Fibroblast of skin of scalp (primary cell): ENCODE data around the gene RC3H2. TPM values are rescaled to one million over a fixed set of nuclear protein-coding genes. Genes with fewer than 3 reads are reported as not detected.

Source experiments
- DNase-seq: peaks from one replicate; pipeline ENCODE4 v3.0.0-alpha.2; 2013
- polyA plus RNA-seq, 2 experiments: library from polyadenylated mRNA; unstranded; fragments of 120-200 nt; gene quantifications; one replicate each; pipeline ENCODE4 v1.2.1, GENCODE V29; 2013; ENCODE audit not compliant: insufficient read length in 2 of 2

RC3H2 gene, protein sequence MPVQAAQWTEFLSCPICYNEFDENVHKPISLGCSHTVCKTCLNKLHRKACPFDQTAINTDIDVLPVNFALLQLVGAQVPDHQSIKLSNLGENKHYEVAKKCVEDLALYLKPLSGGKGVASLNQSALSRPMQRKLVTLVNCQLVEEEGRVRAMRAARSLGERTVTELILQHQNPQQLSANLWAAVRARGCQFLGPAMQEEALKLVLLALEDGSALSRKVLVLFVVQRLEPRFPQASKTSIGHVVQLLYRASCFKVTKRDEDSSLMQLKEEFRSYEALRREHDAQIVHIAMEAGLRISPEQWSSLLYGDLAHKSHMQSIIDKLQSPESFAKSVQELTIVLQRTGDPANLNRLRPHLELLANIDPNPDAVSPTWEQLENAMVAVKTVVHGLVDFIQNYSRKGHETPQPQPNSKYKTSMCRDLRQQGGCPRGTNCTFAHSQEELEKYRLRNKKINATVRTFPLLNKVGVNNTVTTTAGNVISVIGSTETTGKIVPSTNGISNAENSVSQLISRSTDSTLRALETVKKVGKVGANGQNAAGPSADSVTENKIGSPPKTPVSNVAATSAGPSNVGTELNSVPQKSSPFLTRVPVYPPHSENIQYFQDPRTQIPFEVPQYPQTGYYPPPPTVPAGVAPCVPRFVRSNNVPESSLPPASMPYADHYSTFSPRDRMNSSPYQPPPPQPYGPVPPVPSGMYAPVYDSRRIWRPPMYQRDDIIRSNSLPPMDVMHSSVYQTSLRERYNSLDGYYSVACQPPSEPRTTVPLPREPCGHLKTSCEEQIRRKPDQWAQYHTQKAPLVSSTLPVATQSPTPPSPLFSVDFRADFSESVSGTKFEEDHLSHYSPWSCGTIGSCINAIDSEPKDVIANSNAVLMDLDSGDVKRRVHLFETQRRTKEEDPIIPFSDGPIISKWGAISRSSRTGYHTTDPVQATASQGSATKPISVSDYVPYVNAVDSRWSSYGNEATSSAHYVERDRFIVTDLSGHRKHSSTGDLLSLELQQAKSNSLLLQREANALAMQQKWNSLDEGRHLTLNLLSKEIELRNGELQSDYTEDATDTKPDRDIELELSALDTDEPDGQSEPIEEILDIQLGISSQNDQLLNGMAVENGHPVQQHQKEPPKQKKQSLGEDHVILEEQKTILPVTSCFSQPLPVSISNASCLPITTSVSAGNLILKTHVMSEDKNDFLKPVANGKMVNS
- polyA plus RNA-seq (2013, experiment 1 of 2; ENCODE audit: insufficient read length): 31.8 TPM
- polyA plus RNA-seq (2013, experiment 2 of 2; ENCODE audit: insufficient read length): 39.0 TPM

DNA sequence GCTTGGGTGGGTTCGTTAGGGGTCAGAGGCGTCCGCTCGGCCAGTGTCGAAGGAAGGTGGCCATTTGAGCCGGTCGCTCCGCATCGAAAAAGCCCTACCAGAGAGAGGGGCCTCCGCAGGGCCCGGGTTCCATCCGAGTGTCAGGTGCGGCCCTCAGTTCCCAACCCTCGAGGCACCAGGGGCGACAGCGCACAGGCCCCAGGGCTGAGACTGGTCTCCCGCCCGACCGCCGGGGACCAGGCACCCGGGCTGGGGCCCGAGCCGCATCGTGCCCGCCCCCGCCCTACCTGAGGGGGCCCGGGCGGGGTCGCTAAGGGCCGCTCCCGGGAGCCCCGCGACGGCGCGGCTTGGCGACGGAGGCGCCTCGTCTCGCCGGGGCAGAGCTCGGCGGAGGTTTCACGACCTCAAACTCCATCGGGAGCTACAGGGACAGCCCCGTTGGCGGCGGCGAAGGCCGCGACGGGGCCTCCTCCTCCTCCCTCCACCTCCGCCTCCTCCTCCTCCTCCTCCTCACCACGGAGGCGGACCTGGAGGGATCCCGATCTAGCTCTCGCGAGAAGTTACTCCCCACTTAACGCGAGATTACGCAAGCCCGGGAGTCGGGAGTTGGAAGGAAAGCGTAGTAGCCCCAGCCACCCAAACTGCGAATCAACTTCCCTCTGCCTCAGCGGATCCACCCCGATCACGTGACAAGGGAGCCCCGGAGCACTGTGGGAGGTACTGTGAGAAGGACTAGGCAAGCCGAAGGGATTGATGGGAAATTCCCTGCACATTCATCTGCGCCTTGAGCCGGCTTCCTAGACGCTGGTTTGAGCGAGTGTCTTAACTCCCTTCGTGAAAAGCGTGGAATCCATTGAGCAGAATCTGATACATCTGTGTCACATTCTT lies at the start of gene RC3H2:
Gene RC3H2 (minus strand): TSS at position 537 of the 888 bp plus-strand sequence. CDS start 7,850 bp downstream, outside the sequence.
- peak; percentile 100 for DNase-seq

DNA sequence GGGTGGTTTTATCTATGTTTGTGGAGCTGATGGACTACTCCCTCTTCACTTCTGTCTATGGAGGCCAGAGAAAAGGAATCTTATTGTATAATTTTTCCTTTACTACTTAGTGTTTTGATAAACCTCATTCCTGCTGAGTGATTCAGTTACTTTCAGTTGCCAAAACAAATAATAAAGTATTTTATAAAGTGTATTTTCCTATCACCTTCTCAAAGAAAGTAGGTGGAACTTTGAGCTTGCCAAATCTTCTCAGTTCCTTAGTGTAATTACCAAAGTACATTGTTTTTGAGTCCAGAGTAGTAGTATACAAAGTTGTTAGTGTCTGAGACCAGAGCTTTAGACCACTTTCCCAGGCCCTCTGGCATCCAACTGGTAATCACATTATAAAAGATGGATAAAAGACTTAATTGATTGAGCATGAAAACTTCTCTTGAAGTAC lies 49.1 kb upstream of the RC3H2 start:
- DNase-seq: peak; percentile 36

DNA sequence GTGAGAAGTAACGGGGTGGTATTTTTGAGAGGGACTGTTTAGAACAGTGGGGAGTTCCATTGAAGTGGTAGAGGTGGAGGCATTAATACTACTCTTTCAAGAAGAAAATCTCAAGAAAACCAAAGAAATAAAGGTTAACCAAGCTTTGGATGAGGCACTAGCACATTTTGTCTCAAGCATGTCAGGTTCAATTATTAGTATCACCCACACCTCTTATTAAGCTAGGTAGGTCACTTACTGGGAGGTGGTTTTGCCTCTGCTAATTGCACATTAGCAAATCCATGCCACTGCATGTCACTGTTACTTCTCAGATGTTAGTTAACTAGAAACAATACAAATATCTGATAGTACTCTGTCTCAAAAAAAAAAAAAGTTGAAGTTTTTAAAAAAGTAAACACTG lies 45.9 kb upstream of the RC3H2 start:
- no peak for DNase-seq

DNA sequence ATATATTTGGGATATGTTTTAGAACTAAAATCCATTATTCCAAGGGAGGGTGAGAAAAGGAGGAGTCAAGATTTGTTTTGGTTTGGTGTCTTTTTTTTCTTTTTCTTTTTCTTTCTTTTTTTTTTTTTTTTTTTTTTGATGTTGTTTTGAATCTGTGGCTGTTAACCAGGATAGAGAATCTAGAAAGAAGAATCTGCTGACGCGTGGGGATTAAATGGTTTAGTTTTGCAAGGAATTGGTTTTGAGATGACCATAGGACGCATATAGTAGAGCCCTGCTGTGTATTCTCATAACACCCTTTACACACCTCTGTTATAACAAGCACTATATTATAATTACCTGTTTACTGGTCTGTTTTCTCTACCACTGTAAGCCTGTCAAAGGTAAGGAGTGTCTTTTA lies 45.1 kb upstream of the RC3H2 start:
- DNase-seq: no peak

DNA sequence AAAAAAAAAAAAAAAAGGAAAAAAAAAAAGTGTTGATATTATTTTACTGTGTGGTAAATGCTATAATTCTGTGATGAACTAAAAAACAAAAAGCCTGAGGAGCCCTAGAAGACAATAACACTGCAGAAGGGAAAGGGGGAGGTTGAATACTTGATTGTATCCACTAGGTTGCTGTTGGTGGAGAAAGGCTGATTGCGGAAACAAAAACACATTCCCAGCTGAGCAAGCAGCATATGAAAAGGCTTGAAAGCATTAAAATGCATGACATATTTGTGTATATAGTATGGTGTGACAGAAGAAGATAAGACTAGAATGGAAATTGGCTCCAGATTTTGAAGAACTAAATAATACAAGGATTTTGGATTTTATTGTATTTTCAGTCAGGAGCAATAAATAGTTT lies 44.5 kb upstream of the RC3H2 start:
- peak; percentile 33 for DNase-seq

DNA sequence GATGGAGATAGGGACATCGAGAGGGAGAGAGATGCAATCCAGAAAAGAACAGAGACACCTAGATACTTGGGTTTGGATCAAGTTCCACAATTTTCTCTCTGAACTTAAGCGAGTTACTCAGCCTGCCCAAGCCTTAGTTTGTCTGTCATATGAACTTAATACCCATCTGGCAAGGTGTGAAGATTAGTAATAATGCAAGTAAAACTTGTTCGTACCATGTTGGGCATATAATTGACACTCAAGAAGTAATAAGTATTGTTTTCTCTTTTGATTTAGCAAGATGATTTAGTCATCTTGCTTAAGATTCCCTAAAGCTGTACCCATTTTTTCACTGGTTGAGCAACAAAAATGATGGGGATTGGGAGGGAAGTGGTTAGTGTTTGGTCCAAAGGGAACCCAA lies 43.2 kb upstream of the RC3H2 start:
- no peak for DNase-seq

DNA sequence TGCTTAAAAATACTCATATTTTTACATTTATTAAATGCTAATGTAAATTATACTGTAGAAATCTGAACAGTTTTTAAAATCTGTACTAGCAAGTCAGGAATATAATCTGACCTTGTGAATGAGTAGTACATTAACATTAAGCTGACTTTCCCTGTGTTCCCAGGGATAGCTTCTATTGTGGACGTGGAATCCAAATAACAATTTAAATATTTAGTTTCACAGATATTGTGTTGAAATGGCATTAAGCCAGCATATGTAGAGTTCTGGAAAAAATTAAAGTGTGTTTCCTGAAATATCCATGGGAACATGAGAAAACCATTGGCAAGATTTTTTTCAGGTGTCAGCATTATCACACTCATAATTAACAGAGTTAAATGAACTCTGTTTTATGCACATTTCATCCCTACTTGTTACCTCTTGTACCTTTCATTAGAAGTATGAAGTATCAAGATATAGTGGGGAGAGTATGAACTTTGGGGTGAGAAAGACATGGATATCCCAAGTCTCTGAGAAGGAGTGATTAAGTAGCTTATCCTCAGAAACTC lies 41.4 kb upstream of the RC3H2 start:
- no peak for DNase-seq

DNA sequence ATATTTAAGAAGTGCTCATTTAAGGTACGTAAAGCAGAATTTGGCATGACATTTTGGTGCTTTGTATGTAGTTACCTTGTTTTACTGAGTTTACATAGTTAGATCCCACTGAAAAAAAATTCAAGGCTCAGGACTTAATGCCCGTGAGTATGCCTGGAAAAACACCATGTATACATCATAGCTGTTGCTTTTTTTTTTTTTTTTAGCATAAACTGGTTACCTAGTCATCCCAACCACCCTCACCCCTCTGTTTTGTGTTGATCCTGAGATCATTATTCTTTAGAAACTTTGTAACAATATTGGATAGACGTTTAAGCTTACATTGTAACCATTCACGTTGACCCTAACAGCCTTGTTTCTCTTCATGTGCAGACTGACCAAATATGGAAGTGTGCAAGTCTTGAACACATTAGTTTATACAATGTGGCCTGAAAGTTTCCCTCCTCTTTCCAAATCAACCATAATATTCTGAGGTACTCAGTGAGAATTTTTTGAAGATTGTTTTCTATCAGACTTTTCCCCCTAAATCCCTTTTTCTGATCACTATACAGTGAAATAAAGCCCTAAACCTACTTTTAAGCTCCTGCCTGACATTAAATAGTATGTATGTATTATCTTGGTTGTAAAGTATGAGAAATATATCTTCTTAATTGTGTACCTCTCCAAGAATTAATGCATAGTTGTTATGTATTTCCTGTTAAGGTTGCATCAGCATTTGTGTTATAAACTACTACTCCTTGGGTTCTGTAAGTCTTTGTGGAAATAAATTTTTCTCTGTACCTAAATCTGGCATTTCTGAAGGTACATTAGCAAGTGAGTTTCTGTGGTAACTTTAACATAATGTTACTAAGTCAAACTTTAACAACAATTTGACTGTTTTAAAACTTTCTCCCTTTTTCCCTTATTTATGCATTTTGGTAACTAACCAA lies 40.1 kb upstream of the RC3H2 start:
- peak; percentile 30 for DNase-seq

DNA sequence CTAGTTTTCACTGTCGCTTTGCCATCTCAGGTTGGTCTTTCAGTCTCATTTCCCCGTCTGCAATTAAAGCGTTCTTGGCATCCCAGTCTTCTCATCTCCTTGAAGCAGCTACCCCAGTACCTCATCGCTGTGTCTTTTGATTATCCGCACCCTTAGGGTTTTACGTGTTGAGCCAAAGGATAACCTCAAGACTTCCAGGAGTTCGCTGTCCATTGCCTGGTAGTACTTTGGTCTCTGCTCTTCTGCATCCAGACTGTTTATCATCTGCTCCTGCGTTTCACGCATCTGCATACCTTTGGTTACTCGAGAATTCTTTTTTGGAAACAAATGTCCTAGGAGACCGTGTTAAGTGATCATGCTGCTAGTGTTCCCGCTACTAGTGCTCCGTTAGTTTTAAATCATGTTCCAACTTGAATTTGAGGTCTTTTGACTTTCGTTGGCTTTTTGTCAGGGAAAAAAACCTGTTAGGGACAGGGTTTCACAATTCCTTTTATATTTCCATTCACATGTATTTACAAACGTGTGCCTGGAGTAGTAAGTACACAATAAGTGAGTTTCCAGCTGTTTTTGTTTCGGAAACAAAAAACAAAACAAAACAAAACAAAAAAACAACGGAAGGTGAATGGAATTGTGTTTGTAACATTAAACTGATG lies 36.5 kb upstream of the RC3H2 start:
- peak; percentile 38 for DNase-seq

DNA sequence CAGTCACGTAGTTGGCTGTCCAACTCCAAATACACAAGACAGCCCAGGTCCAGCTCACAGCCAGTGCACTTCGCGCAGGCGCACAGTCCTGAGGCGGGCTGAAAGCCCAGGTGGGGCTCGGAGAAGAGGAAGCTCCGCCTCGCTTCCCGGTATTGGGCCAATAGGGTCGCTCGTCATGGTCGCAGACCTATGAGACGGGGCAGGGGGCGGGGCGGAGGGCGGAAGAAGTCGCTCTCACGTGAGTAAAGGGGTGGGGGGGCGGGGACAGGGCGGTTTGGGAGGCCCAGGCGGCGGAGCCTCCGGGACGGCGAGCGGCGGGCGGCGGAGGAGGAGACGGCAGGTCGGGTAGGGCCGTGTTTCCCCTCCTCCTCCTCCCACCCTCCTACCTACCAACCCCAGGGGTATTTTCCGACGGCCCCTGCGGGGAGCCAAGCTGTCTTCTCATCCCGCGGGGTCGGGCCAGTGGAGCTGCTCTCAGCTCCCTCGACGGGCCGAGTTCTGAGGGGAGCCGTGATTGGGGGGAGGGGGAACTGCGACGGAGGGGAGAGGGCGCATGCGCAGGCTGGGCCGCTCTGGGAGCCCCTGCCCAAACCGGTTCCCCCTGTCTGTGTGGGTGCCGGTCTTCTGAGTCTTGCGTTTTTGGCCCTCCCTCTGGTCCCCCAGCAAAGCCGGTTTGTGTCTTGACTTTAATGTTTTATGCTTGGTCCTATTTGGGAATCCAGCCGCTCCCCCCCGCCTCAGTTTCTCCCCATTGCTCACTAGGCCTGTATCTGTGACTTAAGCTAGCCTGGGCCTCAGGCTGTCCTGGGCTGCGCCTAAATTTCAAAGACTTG lies 35.8 kb upstream of the RC3H2 start, which contains the start of gene RABGAP1:
Gene RABGAP1 (plus strand): TSS at position 272 of the 833 bp plus-strand sequence. CDS start 16,040 bp downstream, outside the sequence.
- peak; percentile 98 for DNase-seq

DNA sequence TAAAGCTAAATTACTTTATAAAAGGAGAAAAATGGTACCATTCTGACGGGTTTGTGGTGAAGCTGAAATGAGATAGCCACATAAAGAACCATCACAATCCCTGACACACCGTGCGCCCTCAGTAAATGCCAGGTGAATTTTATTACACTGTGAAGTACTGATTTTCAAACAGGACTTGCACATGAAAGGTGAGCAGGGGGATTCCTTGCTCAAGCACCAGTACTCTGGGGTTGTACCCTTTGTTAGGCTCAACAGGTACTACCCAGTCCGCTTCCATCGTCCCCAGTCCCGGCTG lies 35.2 kb upstream of the RC3H2 start:
- no peak for DNase-seq

DNA sequence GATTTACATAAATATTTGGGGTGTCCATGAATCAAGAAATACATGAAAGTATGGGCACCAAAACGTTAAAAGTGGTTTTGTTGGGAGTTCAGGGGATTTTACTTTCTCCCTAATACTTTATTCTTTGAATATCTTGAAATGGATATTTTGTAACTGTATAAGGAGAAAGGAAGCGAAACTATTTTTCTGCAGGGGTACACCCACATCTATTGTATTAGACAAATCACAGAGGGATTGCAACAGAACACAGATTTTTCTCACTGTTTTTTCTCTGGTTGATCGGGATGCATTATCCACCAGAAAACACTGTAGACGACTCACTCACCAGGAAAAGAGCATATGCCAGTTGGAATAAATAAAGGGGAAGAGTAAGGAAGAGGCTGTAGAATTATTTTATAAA lies 34.4 kb upstream of the RC3H2 start:
- DNase-seq: no peak

DNA sequence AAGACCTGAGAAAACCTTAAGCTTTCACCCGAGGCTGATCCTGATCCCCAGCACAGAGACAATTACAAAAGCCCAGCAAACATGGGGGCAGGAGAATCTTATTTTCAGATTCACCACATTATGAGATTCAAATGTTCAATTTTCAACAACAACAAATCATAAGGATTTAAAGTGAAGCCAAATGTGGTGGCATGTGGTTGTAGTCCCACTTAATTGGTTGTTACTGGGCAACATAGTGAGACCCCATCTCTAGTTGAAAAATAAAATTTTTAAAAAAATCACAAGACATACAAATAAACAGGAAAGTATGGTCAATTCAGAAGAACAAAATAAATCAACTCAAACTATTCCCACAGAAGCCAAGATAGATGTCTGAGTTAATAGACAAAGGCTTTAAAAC lies 31.7 kb upstream of the RC3H2 start:
- no peak for DNase-seq

DNA sequence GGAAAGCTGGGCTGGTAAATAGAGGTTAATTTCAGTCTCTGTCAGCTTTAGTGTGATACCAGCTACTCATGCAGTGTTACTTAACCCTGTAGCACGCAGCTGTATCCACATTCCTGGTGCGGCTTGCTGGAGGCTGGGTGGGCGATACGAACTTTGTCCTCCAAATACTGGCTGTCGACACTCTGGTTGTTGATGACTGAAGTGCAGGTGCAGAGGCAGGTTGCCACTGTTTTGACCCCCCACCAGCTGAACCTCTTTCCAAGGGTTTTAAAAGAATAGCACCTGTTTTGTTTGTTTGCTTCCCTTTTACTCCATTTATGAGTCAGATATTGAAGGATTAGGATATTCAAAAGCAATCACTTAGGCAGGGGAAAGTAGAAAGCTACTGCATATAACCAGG lies 31.3 kb upstream of the RC3H2 start:
- no peak for DNase-seq

DNA sequence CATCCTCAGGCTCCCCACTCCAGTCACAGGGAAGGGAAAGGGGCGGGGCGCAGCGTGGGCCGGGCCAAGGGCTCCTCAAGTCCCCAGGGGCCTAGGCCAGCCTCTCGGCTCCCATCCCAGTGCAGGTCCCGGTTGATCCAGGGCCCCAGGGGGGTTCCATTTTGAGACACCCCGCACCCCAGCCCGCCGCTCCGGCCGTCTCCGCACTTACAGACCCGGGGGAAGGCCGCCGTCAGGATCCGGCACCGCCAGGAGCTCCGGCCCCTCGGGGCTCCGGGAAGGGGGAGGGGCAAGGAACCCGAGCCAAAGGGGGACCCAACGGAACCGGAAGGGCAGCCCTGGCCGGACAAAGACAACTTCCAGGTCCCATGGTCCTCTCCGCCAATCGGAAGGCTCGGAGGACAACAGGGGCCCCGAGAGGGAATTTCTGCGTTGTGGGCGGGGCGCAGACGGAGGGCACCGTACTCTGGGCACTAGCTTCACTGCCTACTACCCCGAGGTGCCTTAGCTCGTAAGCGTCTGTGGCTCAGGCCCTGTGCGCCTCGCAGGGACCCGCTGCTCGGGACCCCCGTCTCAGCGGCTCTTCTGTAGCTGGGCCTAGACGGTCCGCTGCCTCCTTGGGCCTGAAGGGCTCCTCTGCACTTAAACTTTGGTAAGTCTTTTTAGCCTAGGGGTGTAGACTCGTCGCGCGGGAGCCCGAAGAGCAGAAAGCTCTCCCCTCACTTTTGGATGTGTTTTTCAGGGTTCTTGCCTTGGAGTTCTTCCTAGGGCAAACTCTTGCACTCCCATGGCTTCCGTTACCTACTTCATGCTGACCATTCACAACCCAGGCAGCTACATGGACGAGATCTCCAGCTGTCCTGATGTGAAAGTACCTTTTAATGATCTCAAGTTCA lies 26.3 kb upstream of the RC3H2 start, which contains the start of gene ZBTB26:
Gene ZBTB26 (minus strand): TSS at position 287 of the 896 bp plus-strand sequence. CDS start 11,578 bp downstream, outside the sequence.
- peak; percentile 95 for DNase-seq

DNA sequence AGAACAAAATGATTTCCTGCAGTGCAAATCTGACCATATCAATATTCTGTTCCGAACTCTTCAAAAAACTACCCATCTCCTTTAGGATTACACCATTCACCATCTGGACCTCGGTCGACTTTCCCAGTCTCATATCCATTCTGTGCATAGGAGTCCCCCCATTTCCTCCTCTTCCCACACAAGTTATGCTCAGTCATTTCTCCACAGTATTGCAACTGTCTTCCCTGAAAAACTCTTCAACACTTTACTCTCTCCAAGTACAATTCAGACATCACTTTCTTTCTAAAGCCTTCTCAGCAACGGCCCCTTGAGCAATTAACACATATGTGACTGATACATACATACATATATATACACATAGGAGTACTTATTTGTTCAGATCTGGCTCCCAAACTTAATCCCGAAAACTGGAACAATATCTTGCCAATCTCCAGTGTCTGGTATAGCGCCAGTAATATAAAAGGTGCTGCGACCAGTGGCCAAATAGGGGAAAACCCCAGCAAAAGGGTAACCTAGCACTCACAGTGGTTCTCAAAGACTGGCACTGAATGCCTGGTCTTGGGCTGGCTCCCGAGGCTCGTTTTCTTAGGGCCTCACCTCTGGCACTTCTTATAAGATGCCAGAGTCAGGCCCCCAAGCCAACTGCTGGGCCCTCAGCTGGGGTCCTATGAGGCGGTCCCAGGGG lies 25.5 kb upstream of the RC3H2 start:
- no peak for DNase-seq

DNA sequence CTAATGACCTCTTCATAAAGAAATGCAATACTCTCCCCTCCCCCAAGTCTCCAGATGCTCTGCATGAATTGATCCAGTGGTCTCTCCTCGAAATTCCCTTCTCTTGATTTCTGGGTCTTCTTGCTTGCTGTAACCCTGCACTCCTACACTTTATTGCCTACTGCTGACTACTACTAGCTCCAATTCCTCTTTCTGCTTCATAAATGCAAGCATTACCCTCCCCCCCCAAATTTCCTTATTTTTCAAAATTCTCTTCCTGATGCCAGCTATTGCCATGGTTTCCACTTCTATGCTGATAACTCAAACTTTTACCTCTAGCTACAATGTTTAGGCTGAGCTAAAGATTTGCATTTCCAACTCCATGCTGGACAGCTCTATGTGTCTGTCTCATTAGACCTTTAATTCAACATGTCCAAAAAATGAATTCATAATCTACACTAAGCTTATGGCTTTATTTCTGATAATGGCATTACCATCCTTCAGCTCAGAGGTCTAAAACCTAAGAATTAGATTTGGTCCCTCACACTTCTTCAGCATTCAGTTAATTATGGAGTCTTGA lies 24.7 kb upstream of the RC3H2 start:
- DNase-seq: no peak
